Activated CD4-positive, alpha-beta T cell treated with anti-CD3 and anti-CD28 coated beads for 4 hours (primary cell): ENCODE data around the gene KCTD18.
A peak's percentile ranks its signal among the peaks of the same experiment; 100 is the strongest.

ENCODE experiments used
- DNase-seq, 2 donors: peaks; one replicate each; pipeline ENCODE4 v3.0.0-alpha.2; 2020

Gene KCTD18

DNA sequence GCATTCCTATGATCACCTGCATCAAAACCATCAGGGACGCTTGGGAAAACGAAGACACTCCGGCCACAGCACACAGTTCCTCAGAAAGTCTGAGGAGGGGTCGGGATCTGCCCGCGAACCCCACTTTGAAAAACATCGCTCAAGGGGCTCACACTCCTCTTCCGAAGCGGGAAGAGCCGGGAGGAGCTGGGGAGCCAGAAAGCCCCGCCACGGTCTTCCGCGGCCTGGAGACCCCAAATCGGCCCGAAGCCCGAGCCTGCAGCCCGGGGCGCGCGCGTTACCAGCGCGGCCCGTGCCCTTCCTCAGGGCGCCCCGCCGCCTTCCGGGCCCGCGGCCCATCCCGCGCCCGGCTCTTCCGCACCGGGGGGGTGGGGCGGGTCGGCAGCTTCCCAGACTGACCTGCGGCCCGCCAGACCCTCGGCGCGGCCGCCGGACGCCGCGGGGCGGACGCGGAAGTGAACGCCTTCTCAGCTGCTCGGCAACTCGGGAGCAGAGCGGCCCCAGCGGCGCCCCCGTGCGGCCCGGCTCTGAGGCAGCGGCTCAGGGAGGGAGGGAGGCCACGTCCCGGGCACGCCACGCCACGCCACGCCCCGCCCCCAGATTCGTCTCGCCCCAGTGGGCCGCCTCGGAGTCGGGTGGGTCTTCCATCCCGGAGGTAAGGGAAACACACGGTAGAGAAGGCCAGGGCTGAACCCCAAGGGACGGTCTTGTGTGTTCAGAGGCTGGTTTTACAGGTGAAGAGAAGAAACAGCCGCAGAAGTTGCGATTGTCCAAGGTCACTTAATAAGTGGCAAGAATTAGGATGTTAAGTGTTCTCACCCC lies at the start of gene KCTD18:
Gene KCTD18 (minus strand): TSS at position 457 of the 822 bp plus-strand sequence. CDS start 3,052 bp downstream, outside the sequence.
- DNase-seq, result peak; percentile 89 to 90

GRCh38 chr2:200540793-200541192 lies 30.9 kb upstream of the KCTD18 start:
- no peak for DNase-seq

DNA sequence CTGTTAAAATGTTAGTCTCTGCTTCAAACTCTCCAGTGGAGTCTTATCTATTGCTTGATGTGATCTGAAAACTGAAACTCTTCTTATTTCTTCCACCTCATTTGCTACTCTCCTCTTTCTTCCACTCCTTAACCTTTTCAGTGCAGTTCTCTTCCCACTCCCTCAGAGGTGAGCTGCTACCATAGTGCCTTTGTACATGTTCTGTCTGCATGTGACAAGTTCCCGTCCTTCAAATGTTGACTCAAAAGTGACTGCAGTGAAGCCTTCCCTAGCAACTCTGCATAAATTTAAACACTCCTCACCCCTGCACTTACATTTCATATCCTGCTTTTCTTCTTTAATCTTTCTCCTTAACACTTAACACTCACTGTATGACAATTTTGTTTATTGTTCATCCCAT lies 28.3 kb upstream of the KCTD18 start:
- DNase-seq, result no peak

- DNase-seq, result no peak
These were observed 24.7 kb upstream of the KCTD18 start for GRCh38 chr2:200534572-200534971.

GRCh38 chr2:200533754-200534153 lies 23.9 kb upstream of the KCTD18 start:
- DNase-seq, result no peak

GRCh38 chr2:200528228-200528627 lies 18.4 kb upstream of the KCTD18 start:
- DNase-seq, result no peak

- DNase-seq, result peak; percentile 94 to 95
These were observed 16.2 kb upstream of the KCTD18 start, which contains the start of gene SGO2 for GRCh38 chr2:200525882-200526651. TSS of gene SGO2 (plus strand) at chr2:200526207. CDS start at chr2:200532976, 6,769 bp downstream.

DNA sequence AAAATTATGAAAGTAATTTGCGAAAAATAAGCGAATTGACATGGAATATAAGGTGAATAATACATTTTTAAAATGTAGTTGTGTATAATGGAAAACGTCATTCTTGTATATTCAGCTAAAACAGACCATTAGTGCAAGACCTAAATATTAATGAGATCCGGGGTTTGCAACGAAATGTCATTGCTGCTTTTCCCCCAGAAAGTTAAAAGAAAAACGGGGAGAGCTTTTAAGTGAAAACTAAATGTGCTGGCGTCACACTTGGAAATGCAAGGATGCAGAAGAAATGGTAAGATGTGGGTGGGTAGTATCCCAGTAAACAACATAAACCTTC lies 15.6 kb upstream of the KCTD18 start:
- DNase-seq, result no peak

DNA sequence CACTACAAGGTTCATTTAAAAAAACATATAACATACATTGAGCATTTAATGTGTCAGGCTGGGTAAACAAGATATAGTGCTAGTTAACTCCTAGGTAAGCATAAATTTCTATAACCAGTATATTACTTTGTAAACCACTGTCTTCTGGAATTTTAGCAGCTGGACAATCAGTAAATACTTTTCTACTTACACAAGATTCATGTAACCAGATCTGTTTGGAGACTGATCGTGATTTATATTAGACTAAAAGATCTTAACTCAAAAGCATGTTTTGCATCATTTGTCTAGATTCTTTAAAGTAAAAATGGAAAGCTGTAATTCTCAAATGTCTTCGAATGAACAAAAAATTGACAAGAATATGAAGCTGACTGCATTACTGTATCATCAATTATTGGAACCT lies 15.2 kb upstream of the KCTD18 start:
- DNase-seq, result no peak

GRCh38 chr2:200523604-200524003 lies 13.7 kb upstream of the KCTD18 start:
- DNase-seq, result no peak

DNA sequence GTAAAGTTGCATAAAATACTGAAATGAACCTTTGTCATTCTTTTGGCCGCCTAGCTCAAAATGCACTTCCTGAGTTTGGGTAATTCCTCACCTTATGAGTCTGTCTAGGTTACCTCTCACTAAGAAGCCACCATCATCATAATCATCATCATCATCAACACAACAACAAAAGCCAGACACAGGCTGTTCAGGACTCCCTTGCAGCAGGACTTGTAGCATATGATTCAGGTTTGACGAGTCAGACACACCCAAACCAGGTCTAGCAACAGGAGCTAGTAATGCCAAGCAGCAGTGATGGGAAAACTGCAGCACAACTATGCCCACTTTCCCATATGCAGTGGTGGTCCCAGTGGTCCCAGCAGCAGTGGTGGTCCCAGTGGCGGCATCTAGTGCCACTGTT lies 13.3 kb upstream of the KCTD18 start:
- DNase-seq, result no peak

GRCh38 chr2:200515155-200515554 lies 5.3 kb upstream of the KCTD18 start:
- DNase-seq, result no peak

- DNase-seq, result no peak
These were observed 645 bp downstream of the KCTD18 start for GRCh38 chr2:200509235-200509611.

DNA sequence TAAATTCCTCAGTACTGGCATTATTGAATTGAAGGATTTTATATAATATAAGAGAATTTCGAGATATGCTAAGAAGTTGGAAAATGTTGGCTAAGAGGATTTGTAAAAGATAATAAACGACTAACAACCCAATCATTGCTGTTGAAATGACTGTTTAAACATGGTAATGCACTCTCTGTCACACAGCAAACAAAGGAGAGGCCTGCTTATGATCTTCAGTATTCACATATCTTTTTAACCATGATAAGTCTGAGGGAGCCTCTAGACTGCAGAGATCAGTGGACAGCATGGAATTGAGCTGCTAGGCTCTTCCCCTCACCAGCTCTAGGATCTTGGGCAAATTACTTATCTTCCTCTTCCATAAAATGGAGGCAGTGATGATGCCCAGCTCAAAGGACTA lies 2.7 kb downstream of the KCTD18 start:
- DNase-seq, result no peak

DNA sequence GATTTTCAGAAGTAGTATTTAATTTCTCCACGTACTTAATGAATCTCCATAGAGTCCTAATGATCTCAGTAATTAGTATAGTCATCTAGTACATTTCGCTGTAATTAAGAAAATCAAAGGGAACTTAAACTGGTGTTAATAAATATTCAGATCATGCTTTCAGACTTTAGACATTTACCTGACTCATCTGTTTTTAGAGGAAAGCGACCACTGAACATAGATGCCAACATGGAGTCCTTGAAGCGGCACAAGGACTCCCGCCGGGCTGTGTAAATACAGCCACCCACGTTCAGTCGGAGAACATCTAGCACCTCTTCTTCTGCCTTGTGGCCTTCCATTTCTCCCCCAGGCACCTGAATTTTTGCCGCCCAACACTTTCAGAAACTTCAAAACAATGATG lies 3.2 kb downstream of the KCTD18 start:
- no peak for DNase-seq

- no peak for DNase-seq
These were observed 7.7 kb downstream of the KCTD18 start for GRCh38 chr2:200502196-200502595.

DNA sequence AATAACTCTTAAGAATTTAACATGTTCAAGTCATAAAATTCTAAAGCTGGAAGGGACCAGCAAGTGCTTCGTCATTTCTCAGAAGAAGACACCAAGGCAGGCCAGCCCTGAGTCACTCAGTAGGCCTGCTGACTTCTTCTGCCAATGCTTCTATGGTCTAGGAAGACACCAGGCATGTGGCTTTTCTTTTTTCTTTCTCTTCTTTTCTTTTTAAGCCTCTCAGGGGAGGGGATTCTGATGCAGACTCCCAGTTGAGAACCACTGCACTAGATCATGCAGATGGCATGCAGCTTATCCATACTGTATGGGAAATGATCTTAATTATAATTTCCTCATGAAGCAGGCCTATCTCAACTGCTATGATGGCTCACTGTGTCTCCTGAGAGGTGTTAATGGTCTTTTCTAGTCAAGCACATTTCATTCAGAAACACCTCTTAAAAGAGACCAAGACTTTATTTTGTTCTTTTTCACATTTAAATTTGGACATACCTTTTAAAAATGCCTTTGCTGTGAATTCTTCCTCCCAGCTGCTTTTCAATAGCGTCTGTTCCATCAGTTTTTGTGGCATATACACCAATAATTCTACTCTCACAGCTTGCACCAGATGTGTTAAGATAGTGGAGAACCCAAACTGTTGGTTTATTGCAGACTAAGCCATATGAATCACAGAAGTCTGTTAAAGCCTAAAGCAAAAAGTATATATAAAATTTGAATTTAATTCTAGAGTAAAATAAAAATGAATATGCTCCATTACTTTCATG lies 11.3 kb downstream of the KCTD18 start:
- DNase-seq, result no peak

GRCh38 chr2:200496696-200497095 lies 13.2 kb downstream of the KCTD18 start:
- DNase-seq, result no peak

DNA sequence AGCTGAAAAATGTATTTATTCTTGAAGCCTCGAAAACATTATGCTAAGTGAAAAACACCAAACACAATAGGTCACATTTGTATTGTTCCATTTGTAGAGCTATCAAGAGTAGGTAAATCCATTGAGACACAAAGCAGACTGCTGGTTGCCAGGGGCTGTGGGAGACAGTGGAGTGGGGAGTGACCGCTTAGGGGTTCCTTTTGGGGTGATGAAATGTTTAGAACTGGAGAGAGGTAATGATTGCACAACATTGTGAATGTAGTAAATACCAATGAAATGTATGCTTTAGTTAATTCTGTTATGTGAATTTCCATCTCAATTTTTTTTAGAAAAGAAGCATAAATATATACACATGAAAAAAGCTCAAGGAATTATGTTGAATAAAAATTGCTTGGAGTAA lies 15.8 kb downstream of the KCTD18 start:
- no peak for DNase-seq

GRCh38 chr2:200492656-200493055 lies 17.2 kb downstream of the KCTD18 start:
- DNase-seq, result no peak

- DNase-seq, result no peak
These were observed 19.9 kb downstream of the KCTD18 start for GRCh38 chr2:200490001-200490400.

- DNase-seq, result no peak
These were observed 21.7 kb downstream of the KCTD18 start for GRCh38 chr2:200488169-200488568.

DNA sequence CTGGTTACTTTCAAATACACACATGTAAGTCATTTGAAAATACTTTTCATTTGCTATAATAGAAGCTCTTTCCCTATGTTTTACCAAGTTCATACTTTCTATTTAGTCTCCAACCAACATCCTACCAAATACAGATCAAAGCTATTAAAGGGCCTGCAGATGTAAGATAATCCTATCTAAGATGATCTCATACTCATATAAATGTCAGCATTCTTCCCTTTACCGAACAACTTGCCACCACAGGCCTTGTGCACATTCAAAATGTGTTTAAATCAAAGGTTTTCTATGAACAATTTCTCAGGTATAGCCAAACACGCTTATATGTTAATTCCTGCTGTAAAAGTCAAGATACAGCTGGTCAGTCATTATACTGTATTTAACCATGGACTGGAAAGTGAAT lies 23.3 kb downstream of the KCTD18 start:
- no peak for DNase-seq

DNA sequence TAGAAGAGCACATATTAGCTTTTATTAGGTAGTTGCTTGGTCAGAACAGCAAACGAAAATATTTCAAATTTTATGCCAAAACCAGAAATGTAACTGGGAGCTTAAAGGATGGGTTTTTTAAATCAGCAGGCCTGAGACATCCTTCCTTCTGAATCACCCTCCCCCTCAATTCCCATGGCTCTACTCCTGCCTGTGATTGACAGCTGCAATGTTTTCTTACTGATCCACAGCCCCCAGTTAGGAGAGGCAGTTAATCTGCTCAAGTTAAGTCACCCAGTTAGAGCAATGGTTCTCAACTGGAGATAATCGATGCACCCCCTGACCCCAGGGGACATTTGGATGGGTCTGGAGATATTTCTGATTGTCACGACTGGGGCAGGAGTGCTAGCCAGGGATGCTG lies 24.9 kb downstream of the KCTD18 start:
- no peak for DNase-seq
